Ramos (cell line): ENCODE data around the gene FAM174A.

ENCODE experiments used
- in situ Hi-C: fragments of 300-500 bp; cut with MboI; formaldehyde crosslinking; loops from one replicate; pipeline ENCODE4 v1.14.3; 2022; ENCODE audit warnings: low sequenced_read_pairs; ENCODE audit not compliant: unreplicated experiment

FAM174A gene

DNA sequence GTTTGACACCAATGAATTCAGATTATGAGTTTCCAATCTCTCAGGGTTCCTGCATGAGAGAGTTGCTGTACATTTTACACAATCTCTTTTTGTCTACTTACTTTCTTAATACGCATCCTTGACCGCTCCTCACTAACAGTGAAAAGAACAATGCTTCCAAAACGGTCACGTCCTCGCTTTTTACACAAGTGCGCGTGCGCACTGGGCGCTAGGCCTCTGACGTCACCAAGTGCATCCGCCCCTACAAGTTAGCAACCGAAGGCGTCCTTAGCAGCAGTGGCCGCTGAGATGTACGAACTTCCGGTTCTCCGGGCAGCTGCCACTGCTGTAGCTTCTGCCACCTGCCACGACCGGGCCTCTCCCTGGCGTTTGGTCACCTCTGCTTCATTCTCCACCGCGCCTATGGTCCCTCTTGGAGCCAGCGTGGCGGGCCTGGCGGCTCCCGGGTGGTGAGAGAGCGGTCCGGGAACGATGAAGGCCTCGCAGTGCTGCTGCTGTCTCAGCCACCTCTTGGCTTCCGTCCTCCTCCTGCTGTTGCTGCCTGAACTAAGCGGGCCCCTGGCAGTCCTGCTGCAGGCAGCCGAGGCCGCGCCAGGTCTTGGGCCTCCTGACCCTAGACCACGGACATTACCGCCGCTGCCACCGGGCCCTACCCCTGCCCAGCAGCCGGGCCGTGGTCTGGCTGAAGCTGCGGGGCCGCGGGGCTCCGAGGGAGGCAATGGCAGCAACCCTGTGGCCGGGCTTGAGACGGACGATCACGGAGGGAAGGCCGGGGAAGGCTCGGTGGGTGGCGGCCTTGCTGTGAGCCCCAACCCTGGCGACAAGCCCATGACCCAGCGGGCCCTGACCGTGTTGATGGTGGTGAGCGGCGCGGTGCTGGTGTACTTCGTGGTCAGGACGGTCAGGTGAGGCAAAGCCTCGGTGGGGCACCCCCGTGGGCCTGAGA, at the start of gene FAM174A:
Gene FAM174A, plus strand, starts transcription at position 315 of the 946 bp plus-strand sequence. Its CDS starts 157 bp downstream, at position 472.
- in situ Hi-C loops = no loop called here

GRCh38 chr5:100493996-100494395, 41.2 kb upstream of the FAM174A start:
- in situ Hi-C loops = no loop called here

GRCh38 chr5:100496296-100496695, 38.9 kb upstream of the FAM174A start:
- in situ Hi-C loops = no loop called here

GRCh38 chr5:100502684-100503083, 32.5 kb upstream of the FAM174A start:
- in situ Hi-C loops = no loop called here

GRCh38 chr5:100505984-100506670, 29.0 kb upstream of the FAM174A start:
- in situ Hi-C loops = no loop called here

DNA sequence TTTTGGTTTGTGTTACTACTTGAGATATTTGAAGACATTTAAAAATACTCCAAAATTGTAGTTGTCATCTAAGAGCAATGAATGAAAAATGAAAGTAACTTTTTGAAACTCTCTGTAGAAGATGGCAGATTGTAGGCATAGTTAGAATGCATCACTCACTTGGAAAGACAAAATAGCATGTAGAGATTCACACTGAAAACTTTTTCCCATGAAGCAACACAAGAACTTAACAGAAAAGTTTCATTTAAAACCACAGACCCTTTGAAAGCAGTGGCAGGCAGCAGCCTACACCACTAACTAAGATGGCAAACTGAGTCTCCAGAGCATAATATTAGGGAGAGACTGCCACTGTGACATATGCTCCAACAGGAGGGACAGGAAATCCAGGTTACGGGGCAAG, 18.9 kb upstream of the FAM174A start:
- in situ Hi-C loops = no loop called here

GRCh38 chr5:100517301-100517974, 17.7 kb upstream of the FAM174A start:
- in situ Hi-C loops = no loop called here

- in situ Hi-C loops = no loop called here
Observed at GRCh38 chr5:100518377-100518776, 16.8 kb upstream of the FAM174A start.

GRCh38 chr5:100519075-100519474, 16.1 kb upstream of the FAM174A start:
- in situ Hi-C loops = no loop called here

DNA sequence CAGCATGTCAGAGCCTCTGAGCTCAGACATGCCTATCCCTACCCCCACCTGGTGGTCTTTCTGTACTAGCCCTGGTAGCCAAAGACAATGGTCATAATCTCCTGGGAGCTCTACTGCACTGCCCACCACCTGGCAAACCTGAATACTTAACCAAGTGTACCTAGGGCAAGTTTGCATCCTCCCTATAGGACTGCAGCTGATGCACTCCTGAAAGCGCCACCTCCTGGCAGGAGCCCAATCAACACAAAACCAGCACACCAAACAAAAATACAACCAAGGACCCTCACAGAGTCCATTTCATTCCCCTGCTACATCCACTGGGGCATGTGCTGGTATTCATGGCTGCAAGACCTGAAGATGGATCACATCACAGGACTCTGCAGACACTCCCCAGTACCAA, 14.8 kb upstream of the FAM174A start:
- in situ Hi-C loops = no loop called here

GRCh38 chr5:100537946-100538345, 2.8 kb downstream of the FAM174A start:
- in situ Hi-C loops = no loop called here

GRCh38 chr5:100539519-100539918, 4.3 kb downstream of the FAM174A start:
- in situ Hi-C loops = no loop called here

- in situ Hi-C loops = no loop called here
Observed at GRCh38 chr5:100542086-100542485, 6.9 kb downstream of the FAM174A start.

DNA sequence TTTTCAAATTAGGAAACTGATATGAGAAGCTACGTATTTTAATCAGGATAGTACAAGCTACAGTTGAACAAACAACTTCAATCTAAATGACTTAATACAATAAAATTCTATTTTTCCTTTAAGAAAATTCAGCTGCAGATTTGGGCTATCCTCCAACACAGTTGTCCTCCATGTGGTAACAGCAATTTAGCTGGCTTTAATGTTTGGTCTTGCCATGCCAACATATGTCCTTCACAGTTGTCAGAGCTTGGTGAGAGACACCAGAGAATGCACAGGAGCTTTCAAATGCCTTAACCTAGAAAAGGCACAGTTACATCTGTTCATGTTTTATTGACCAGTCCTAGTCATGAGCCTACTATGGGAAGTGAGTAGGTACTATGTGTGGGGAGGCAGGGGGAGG, 10.8 kb downstream of the FAM174A start:
- in situ Hi-C loops = no loop called here

DNA sequence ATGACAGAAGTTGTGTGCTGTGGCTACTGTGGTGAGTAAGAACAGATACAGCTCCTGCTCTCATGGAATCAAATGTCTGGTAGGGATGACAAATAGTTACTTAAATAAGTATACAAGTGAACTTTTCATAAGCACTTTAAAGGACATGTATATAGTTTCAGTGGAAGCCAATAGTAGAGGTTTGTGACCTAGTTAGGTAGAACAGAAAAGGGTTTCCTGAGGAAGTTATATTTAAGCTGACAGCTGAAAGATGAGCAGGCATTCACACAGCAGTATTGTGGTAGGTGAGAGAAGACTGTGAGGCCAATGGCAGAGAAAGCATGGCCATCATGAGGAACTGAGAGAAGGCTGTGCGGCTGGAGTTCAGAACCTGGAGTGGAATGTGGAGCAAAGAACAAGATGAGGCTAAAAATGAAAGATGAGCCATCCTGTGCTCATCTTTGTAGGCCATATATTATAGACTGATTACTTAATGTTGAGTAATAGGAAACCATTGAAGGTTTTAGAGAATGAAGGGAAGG, 15.4 kb downstream of the FAM174A start:
- in situ Hi-C loops = no loop called here

DNA sequence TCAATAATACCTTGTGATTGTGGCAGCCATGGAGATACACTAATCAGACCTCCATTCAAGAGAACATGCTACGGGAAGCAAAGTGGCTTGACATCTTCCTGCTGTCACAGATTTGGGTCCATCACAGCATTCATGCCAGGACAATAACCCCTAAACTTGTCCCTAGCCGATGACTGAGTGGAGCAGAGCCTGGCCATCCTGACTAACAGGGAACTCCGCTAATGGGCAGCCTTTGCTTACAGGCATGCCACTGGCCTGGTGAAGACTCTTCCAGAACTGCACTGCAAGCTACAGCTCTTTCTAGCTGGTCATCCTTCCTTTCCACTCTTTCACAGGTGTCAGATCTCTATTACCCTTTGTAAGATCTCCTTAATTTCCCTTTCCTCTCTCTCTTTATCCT, 16.0 kb downstream of the FAM174A start:
- in situ Hi-C loops = no loop called here

GRCh38 chr5:100553209-100553608, 18.0 kb downstream of the FAM174A start:
- in situ Hi-C loops = no loop called here

DNA sequence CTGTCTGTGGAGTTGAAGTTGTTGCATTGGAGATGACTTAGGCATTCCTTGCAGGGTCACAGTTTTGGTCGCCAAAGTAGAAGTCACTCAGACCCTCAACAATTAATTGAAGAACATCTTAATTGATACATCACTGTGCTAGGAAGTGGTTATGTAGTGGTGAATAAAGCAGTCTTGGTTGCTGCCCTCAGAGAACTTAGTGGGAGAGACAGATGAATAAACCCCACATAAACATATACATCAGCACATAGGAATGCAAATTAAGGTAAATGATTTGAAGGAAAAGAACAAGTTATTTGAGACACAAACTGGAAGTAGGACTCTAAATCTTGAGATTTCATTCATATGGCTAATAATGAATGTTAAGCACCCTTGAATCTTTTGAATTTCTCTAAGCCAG, 25.7 kb downstream of the FAM174A start:
- in situ Hi-C loops = no loop called here

- in situ Hi-C loops = no loop called here
Observed at GRCh38 chr5:100562821-100563220, 27.6 kb downstream of the FAM174A start.

GRCh38 chr5:100566382-100567141, 31.4 kb downstream of the FAM174A start:
- in situ Hi-C loops = no loop called here
